Measurements from ENCODE around the gene DDX60. TPM values are rescaled to one million over a fixed set of nuclear protein-coding genes. Genes with fewer than 3 reads are reported as not detected.

Gene DDX60
- total RNA-seq, 2 experiments from 2014 or later: not detected

GRCh38 chr4:168362025-168362401 lies 43.5 kb upstream of the DDX60 start:
- Histone ChIP-seq H3K9me3 (ENCODE audit: low read length) (no peaks in the 10 kb centered on the region), H4K20me1 (ENCODE audit: insufficient read depth, low read length) (no peaks in the 10 kb centered on the region), H2AFZ (ENCODE audit: low read length) (no peak overlapping the region), H3K27ac (ENCODE audit: low read depth, low read length, poor library complexity, severe bottlenecking) (no peak overlapping the region), H3K4me3 (ENCODE audit: low read depth, low read length, poor library complexity, severe bottlenecking) (no peak overlapping the region), H3K4me1 (ENCODE audit: insufficient read depth, low read length, poor library complexity, severe bottlenecking) (no peaks in the 10 kb centered on the region), H3K79me2 (ENCODE audit: insufficient read depth, low read depth, low read length) (no peaks in the 10 kb centered on the region), H3K4me2 (ENCODE audit: low read length) (no peak overlapping the region), H3K36me3 (ENCODE audit: insufficient read depth, low read length) (no peaks in the 10 kb centered on the region), H3K9me2 (ENCODE audit: insufficient read depth, low read length) (no peaks in the 10 kb centered on the region)
- BruUV-seq (replicated peaks): no TSS peak
- no peak for DNase-seq (ENCODE audit: low spot score)
- ChIA-PET CTCF (ENCODE audit: unreplicated experiment) (no interaction called here), POLR2A (no interaction called here)
- no peak for TF ChIP-seq CTCF (conservative IDR thresholded peaks at IDR 0.05; ENCODE audit: low read length)
- no peak for TF ChIP-seq EZH2phosphoT487 (IDR thresholded peaks at IDR 0.05; ENCODE audit: borderline replicate concordance, low read depth, low read length)
- intact Hi-C loops (cut with micrococcal nuclease; ENCODE audit: unreplicated experiment): no loop called here

GRCh38 chr4:168361365-168362024 lies 42.9 kb upstream of the DDX60 start:
- Histone ChIP-seq H3K36me3 (ENCODE audit: insufficient read depth, low read length) (no peaks in the 10 kb centered on the region), H3K79me2 (ENCODE audit: insufficient read depth, low read depth, low read length) (no peaks in the 10 kb centered on the region), H3K4me1 (ENCODE audit: insufficient read depth, low read length, poor library complexity, severe bottlenecking) (no peaks in the 10 kb centered on the region), H3K4me2 (ENCODE audit: low read length) (no peak overlapping the region), H4K20me1 (ENCODE audit: insufficient read depth, low read length) (no peaks in the 10 kb centered on the region), H2AFZ (ENCODE audit: low read length) (no peak overlapping the region), H3K4me3 (ENCODE audit: low read depth, low read length, poor library complexity, severe bottlenecking) (no peak overlapping the region), H3K27ac (ENCODE audit: low read depth, low read length, poor library complexity, severe bottlenecking) (no peak overlapping the region), H3K9me3 (ENCODE audit: low read length) (no peaks in the 10 kb centered on the region), H3K9me2 (ENCODE audit: insufficient read depth, low read length) (no peaks in the 10 kb centered on the region; the same call in 1 of the 2 replicates)
- POLR2A ChIA-PET: no interaction called here
- intact Hi-C loops (cut with micrococcal nuclease; ENCODE audit: unreplicated experiment): no loop called here
- no peak for DNase-seq (ENCODE audit: low spot score)
- CTCF ChIA-PET (ENCODE audit: unreplicated experiment): no interaction called here
- TF ChIP-seq CTCF (conservative IDR thresholded peaks at IDR 0.05; ENCODE audit: low read length): no peak
- TF ChIP-seq EZH2phosphoT487 (IDR thresholded peaks at IDR 0.05; ENCODE audit: borderline replicate concordance, low read depth, low read length): no peak
- BruUV-seq (replicated peaks): no TSS peak

GRCh38 chr4:168360271-168360670 lies 41.7 kb upstream of the DDX60 start:
- intact Hi-C loops (cut with micrococcal nuclease; ENCODE audit: unreplicated experiment): no loop called here
- no peaks in the 10 kb centered on the region for H3K79me2 ChIP-seq (ENCODE audit: insufficient read depth, low read depth, low read length)
- H3K4me3 ChIP-seq (ENCODE audit: low read depth, low read length, poor library complexity, severe bottlenecking): no peak overlapping the region
- POLR2A ChIA-PET: interaction anchor here (0.5 kb wide), 1 partner anchor 194 kb away, joined by 4 read pairs; no protein-coding TSS in a partner anchor
- no peak overlapping the region for H3K27ac ChIP-seq (ENCODE audit: low read depth, low read length, poor library complexity, severe bottlenecking)
- no peak overlapping the region for H2AFZ ChIP-seq (ENCODE audit: low read length)
- H3K4me1 ChIP-seq (ENCODE audit: insufficient read depth, low read length, poor library complexity, severe bottlenecking): no peaks in the 10 kb centered on the region
- no peak for TF ChIP-seq EZH2phosphoT487 (IDR thresholded peaks at IDR 0.05; ENCODE audit: borderline replicate concordance, low read depth, low read length)
- TF ChIP-seq CTCF (conservative IDR thresholded peaks at IDR 0.05; ENCODE audit: low read length): no peak
- H4K20me1 ChIP-seq (ENCODE audit: insufficient read depth, low read length): no peaks in the 10 kb centered on the region
- no peak overlapping the region for H3K4me2 ChIP-seq (ENCODE audit: low read length)
- H3K9me2 ChIP-seq (ENCODE audit: insufficient read depth, low read length): no peaks in the 10 kb centered on the region; the same call in 1 of the 2 replicates
- CTCF ChIA-PET (ENCODE audit: unreplicated experiment): no interaction called here
- no peak for DNase-seq (ENCODE audit: low spot score)
- BruUV-seq (replicated peaks): no TSS peak
- H3K9me3 ChIP-seq (ENCODE audit: low read length): no peaks in the 10 kb centered on the region
- H3K36me3 ChIP-seq (ENCODE audit: insufficient read depth, low read length): no peaks in the 10 kb centered on the region
